ENCODE results near the gene ENPP7.

- TF ChIP-seq, protein P1, sequence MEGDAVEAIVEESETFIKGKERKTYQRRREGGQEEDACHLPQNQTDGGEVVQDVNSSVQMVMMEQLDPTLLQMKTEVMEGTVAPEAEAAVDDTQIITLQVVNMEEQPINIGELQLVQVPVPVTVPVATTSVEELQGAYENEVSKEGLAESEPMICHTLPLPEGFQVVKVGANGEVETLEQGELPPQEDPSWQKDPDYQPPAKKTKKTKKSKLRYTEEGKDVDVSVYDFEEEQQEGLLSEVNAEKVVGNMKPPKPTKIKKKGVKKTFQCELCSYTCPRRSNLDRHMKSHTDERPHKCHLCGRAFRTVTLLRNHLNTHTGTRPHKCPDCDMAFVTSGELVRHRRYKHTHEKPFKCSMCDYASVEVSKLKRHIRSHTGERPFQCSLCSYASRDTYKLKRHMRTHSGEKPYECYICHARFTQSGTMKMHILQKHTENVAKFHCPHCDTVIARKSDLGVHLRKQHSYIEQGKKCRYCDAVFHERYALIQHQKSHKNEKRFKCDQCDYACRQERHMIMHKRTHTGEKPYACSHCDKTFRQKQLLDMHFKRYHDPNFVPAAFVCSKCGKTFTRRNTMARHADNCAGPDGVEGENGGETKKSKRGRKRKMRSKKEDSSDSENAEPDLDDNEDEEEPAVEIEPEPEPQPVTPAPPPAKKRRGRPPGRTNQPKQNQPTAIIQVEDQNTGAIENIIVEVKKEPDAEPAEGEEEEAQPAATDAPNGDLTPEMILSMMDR (conservative IDR thresholded peaks at IDR 0.05; ENCODE audit: low read length) = no peak
- TF ChIP-seq EZH2phosphoT487 (IDR thresholded peaks at IDR 0.05; ENCODE audit: borderline replicate concordance) = no peak
Observed at GRCh38 chr17:79783891-79784290, 53.1 kb downstream of the ENPP7 start.
